BLaER1 treated with 17β-estradiol and CSF1 and Interleukin-3, amounts not matched to agents 10 nM and 100 nM (cell line): Measurements from ENCODE around the gene RBM14.

Source experiments
- H3K27ac ChIP-seq, 11 experiments: shearing (Covaris generic); formaldehyde crosslinking; 2 replicates each; pipeline ENCODE4 v1.8.1; 2022
- H3K27me3 ChIP-seq, 11 experiments: shearing (Covaris generic); formaldehyde crosslinking; 2 replicates each; pipeline ENCODE4 v1.8.1; 2022
- H3K36me3 ChIP-seq, 11 experiments: shearing (Covaris generic); formaldehyde crosslinking; 2 replicates each; pipeline ENCODE4 v1.8.1; 2022
- H3K4me1 ChIP-seq, 10 experiments: shearing (Covaris generic); formaldehyde crosslinking; 2 replicates each; pipeline ENCODE4 v1.8.1; 2022
- H3K4me2 ChIP-seq, 11 experiments: shearing (Covaris generic); formaldehyde crosslinking; 2 replicates each; pipeline ENCODE4 v1.8.1; 2022
- H3K4me3 ChIP-seq, 10 experiments: shearing (Covaris generic); formaldehyde crosslinking; 2 replicates each; pipeline ENCODE4 v1.8.1; 2022
- H3K9ac ChIP-seq, 11 experiments: shearing (Covaris generic); formaldehyde crosslinking; 2 replicates each; pipeline ENCODE4 v1.8.1; 2022
- H3K9me3 ChIP-seq, 11 experiments: shearing (Covaris generic); formaldehyde crosslinking; replicated peaks in 1 of 11; 2 replicates each; pipeline ENCODE4 v1.8.1; 2022
- H4K20me1 ChIP-seq, 11 experiments: shearing (Covaris generic); formaldehyde crosslinking; 2 replicates each; pipeline ENCODE4 v1.8.1; 2022
- Cebpa-rat ChIP-seq, 11 experiments: shearing (Covaris generic); IDR thresholded peaks; 2 replicates each; pipeline ENCODE4 v1.8.1; 2022

The RBM14 gene

GRCh38 chr11:66676282-66676919, 60.0 kb downstream of the RBM14 start:
- H3K9ac ChIP-seq = peak overlapping the region; percentile 29 to 89 (median 85); a peak in 18 of 22 replicates
- peaks cover 0 to 59% (median 44%) of the 10 kb centered on the region in 11 experiments; a peak in 16 of 22 replicates for H4K20me1 ChIP-seq
- H3K4me2 ChIP-seq = peak overlapping the region; percentile 94 to 99 (median 97)
- no peak for TF ChIP-seq Cebpa-rat (IDR thresholded peaks at IDR 0.05)
- peak overlapping the region; percentile 62 to 78 (median 72) for H3K4me3 ChIP-seq
- peaks cover 0 to 6% (median 0%) of the 10 kb centered on the region in 11 experiments; a peak in 1 of 22 replicates for H3K9me3 ChIP-seq
- peak overlapping the region in 5 of 11 experiments; percentile 1 to 91 (median 31); a peak in 8 of 22 replicates for H3K27ac ChIP-seq
- no peaks in the 10 kb centered on the region for H3K27me3 ChIP-seq
- H3K4me1 ChIP-seq = peaks cover 33 to 66% (median 46%) of the 10 kb centered on the region in 10 experiments
- peaks cover 0 to 43% (median 21%) of the 10 kb centered on the region in 11 experiments; a peak in 11 of 22 replicates for H3K36me3 ChIP-seq
